HG03039 (cell line): ENCODE measurements around the gene GUCY2D.

Source experiments
- ATAC-seq: cut with Tn5 transposase; IDR thresholded peaks from one replicate; pipeline ENCODE4 v1.9.1; 2021; ENCODE audit warnings: mild to moderate bottlenecking, moderate library complexity; ENCODE audit not compliant: unreplicated experiment

The GUCY2D gene

GRCh38 chr17:7989781-7990655 lies 12.4 kb upstream of the GUCY2D start:
- ATAC-seq = peak; percentile 78

DNA sequence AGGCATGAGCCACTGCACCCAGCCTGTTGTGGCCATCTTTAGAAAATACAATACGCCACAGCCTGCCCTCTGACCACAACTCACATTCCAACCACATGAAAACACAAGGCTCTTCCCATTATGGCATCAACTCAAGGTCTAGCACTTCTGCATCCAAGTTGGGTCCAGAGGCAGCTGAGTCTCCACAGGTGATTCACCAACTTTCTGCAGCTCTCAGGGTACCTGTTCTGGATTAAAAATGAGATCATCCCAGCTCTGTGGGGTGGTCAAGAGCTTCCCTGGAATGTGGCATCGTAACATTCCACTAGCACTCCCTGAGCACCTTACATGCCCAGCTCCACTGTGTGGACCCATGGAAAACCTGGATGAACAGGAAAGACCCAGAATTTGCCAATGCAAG lies 9.9 kb upstream of the GUCY2D start:
- ATAC-seq = no peak

- no peak for ATAC-seq
Measured at GRCh38 chr17:7992924-7993323, 9.5 kb upstream of the GUCY2D start.

- no peak for ATAC-seq
Measured at GRCh38 chr17:7993972-7994589, 8.3 kb upstream of the GUCY2D start.

- ATAC-seq = no peak
Measured at GRCh38 chr17:7995724-7996123, 6.7 kb upstream of the GUCY2D start.

DNA sequence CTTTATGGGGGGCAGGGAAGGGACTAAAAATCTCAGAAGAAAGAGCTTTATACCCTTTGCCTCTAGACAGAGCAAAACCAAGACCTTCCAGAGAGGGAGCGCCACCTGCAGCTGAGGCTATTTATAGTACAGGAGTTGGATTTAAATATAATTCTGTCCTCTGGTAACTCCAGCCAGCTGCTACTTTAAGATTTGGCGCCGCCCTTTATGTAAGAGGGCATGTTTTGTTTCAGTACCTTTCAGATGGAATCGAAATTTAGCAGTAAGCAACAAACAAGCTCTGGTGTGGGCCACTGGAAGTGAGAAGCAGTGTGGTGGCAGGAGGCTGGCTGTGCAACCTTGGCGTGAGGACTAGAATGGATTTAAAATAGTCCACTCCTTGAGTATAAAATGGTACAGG lies 5.2 kb upstream of the GUCY2D start:
- ATAC-seq = no peak

- no peak for ATAC-seq
Measured at GRCh38 chr17:8002721-8003593, 542 bp downstream of the GUCY2D start.

- no peak for ATAC-seq
Measured at GRCh38 chr17:8003594-8004181, 1.3 kb downstream of the GUCY2D start.

GRCh38 chr17:8004899-8005298 lies 2.5 kb downstream of the GUCY2D start:
- ATAC-seq = no peak

DNA sequence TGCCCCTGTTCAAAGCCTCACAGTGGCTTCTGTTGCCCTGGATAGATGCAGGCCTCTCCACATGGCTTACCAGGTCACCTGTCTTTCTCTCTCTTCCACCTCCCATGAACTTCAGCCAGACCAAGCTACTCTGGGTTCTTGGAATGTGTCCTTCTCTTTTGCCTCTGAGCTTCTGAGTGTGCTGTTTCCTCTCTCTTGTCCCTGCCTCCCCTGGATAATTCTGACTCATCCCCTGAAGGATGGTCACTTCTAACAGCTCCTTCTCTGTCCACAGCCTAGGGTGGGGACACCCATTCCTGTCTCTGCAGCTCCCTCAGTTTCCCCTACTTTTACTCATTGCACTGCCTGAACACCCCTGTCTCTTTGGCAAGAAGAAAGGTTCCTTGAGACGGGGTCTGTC lies 2.9 kb downstream of the GUCY2D start:
- ATAC-seq = no peak

GRCh38 chr17:8005967-8006730 lies 3.7 kb downstream of the GUCY2D start:
- ATAC-seq = no peak

GRCh38 chr17:8006836-8007680 lies 4.6 kb downstream of the GUCY2D start:
- no peak for ATAC-seq

DNA sequence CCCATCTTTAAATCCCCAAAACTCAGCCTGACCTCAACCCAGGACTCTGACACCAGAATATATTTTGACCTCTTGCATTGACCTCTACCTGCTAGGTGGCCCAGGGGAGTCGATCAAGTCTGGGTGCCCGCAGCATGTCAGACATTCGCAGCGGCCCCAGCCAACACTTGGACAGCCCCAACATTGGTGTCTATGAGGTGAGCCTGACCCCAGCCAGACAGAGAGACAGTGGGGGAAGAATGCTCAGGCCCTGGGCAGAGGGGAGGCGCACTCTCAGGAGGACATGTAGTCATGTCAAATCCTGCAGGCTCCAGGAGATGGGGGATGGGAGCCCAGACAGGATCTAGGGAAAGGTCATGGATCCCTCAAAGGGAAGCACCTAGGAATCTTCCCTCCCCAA lies 5.4 kb downstream of the GUCY2D start:
- ATAC-seq = no peak

GRCh38 chr17:8012045-8012580 lies 9.7 kb downstream of the GUCY2D start:
- ATAC-seq = no peak

GRCh38 chr17:8012996-8013640 lies 10.7 kb downstream of the GUCY2D start:
- no peak for ATAC-seq

DNA sequence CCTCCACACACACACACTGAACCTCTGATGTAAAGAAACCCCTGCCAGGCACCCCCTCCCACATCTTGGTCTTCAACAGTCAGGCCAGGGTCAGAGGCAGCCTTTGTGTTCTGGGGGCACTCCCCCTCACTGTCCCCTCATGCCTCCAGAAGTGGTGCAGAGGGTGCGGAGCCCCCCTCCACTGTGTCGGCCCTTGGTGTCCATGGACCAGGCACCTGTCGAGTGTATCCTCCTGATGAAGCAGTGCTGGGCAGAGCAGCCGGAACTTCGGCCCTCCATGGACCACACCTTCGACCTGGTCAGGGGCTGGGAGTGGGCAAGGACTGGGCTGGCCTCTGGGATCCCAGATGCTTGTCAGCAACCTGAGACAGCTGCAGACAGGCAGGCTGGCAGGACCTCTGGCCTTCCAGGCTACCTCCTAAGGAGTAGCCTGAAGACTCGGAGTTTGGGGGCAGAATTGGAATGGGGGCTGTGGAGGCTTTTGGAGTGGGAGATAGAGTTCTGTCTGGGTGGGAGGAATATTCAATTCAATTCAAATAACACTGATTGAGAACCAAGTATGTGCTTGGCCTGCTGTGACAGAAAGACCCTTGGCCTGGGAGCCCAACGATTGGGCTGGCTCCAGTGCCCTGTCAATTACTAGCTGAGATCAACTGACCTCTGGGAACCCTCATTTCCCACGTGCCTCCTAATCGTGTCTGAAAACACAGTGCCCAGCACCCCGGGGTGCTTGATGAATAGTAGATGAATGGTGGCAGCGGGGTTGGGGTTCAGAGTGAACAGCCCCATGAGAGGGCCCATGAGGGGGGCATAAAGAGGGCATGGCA lies 11.5 kb downstream of the GUCY2D start:
- ATAC-seq = no peak

GRCh38 chr17:8014558-8014850 lies 12.1 kb downstream of the GUCY2D start:
- ATAC-seq = no peak
